ENCODE results near the gene HTR1D.

DNA sequence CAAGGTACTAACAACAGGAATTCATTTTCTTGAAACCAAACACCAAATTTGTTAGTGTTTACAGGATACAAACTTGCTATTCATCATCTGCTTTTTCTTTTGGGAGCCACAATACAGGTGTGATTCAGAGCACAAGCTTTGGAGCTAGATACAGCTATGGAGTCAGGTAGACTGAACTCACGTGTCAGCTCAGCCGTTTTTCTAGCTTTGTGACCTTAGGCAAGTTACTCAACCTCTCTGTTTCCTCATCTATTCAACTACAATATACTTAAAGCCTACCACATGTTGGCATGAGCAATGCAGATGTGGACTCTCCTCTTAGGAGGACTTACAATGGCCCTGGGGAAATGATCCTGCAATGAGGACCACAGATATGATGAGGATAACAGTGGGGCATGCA lies 6.3 kb downstream of the HTR1D start:
- TF ChIP-seq CTCF (conservative IDR thresholded peaks at IDR 0.05 in 1 of 2, IDR thresholded peaks at IDR 0.05 in 1 of 2; ENCODE audit: extremely low read depth in 1 of 2, insufficient read depth in 1 of 2, low read depth in 1 of 2, low read length in 2 of 2) (no peak), EZH2 (IDR thresholded peaks at IDR 0.05; ENCODE audit: borderline replicate concordance, low read length) (no peak)
